Neuronal stem cell (in vitro differentiated cells): ENCODE data around the gene PARD3B.

Experiments
- DNase-seq: peaks from one replicate; pipeline ENCODE4 v3.0.0-alpha.2; 2013; ENCODE audit warnings: low spot score
- H2AFZ ChIP-seq: one replicate; pipeline ENCODE4 v1.6.1; 2013; ENCODE audit warnings: mild to moderate bottlenecking, low read length, inconsistent platforms
- H2AK5ac ChIP-seq: 2 replicates; pipeline ENCODE4 v1.6.1; 2013; ENCODE audit warnings: low read depth, mild to moderate bottlenecking, inconsistent platforms, low read length, moderate library complexity, mixed read lengths
- H2BK120ac ChIP-seq: 2 replicates; pipeline ENCODE4 v1.6.1; 2013; ENCODE audit warnings: low read depth, mild to moderate bottlenecking, inconsistent platforms, low read length, moderate library complexity, mixed read lengths
- H2BK12ac ChIP-seq: one replicate; pipeline ENCODE4 v1.6.1; 2013; ENCODE audit warnings: low read length, inconsistent platforms
- H2BK15ac ChIP-seq: 2 replicates; pipeline ENCODE4 v1.6.1; 2013; ENCODE audit warnings: mild to moderate bottlenecking, low read length, inconsistent platforms, mixed read lengths
- H2BK5ac ChIP-seq: one replicate; pipeline ENCODE4 v1.6.1; 2013; ENCODE audit warnings: inconsistent platforms, mild to moderate bottlenecking, low read length, moderate library complexity
- H3K14ac ChIP-seq: one replicate; pipeline ENCODE4 v1.6.1; 2013; ENCODE audit warnings: low read length, inconsistent platforms
- H3K18ac ChIP-seq: 2 replicates; pipeline ENCODE4 v1.6.1; 2013; ENCODE audit warnings: low read length, inconsistent platforms
- H3K23ac ChIP-seq: 2 replicates; pipeline ENCODE4 v1.6.1; 2013; ENCODE audit warnings: low read depth, mild to moderate bottlenecking, mixed read lengths, low read length, inconsistent platforms; ENCODE audit not compliant: poor library complexity
- H3K27ac ChIP-seq: replicated peaks from 3 replicates; pipeline ENCODE4 v1.5.1; 2013; ENCODE audit warnings: low read length, inconsistent platforms
- H3K27me3 ChIP-seq, 3 experiments: 2 replicates each; pipeline ENCODE4 v1.6.1; 2013; ENCODE audit warnings: low read length in 3 of 3, mild to moderate bottlenecking in 2 of 3, inconsistent platforms in 1 of 3, low read depth in 1 of 3, mixed read lengths in 1 of 3, moderate library complexity in 1 of 3; ENCODE audit not compliant: control insufficient read depth in 3 of 3, insufficient read depth in 3 of 3
- H3K36me3 ChIP-seq, 2 donors: replicated peaks in 1 of 2; 2 replicates each; pipeline ENCODE4 v1.6.1; 2013; ENCODE audit warnings: low read length in 2 of 2; ENCODE audit not compliant: control insufficient read depth in 2 of 2, insufficient read depth in 2 of 2
- H3K4ac ChIP-seq: 2 replicates; pipeline ENCODE4 v1.6.1; 2013; ENCODE audit warnings: inconsistent platforms, mild to moderate bottlenecking, low read length, moderate library complexity
- H3K4me1 ChIP-seq, 2 donors: 1 replicate in 1 of 2; 2 replicates in 1 of 2; pipeline ENCODE4 v1.6.1; 2013; ENCODE audit warnings: low read length in 2 of 2, low read depth in 1 of 2; ENCODE audit not compliant: control insufficient read depth in 2 of 2, insufficient read depth in 1 of 2
- H3K4me2 ChIP-seq: one replicate; pipeline ENCODE4 v1.6.1; 2013; ENCODE audit warnings: mild to moderate bottlenecking, low read length, inconsistent platforms; ENCODE audit not compliant: insufficient read depth, poor library complexity, severe bottlenecking
- H3K4me3 ChIP-seq, 2 donors: 2 replicates each; pipeline ENCODE4 v1.5.1; 2013; ENCODE audit warnings: low read length in 2 of 2, mild to moderate bottlenecking in 2 of 2, inconsistent platforms in 1 of 2, moderate library complexity in 1 of 2
- H3K79me1 ChIP-seq: one replicate; pipeline ENCODE4 v1.6.1; 2013; ENCODE audit warnings: low read depth, mild to moderate bottlenecking, inconsistent platforms, low read length, moderate library complexity
- H3K9ac ChIP-seq: one replicate; pipeline ENCODE4 v1.6.1; 2013; ENCODE audit warnings: mild to moderate bottlenecking, low read depth, low read length, inconsistent platforms; ENCODE audit not compliant: poor library complexity
- H3K9me3 ChIP-seq, 2 donors: replicated peaks in 1 of 2; 2 replicates each; pipeline versions ENCODE3 to v1.6.1; 2013; ENCODE audit warnings: low read length in 2 of 2, mild to moderate bottlenecking in 2 of 2, inconsistent platforms in 1 of 2, low read depth in 1 of 2, mixed read lengths in 1 of 2, moderate library complexity in 1 of 2; ENCODE audit not compliant: control insufficient read depth in 2 of 2, insufficient read depth in 1 of 2
- H4K8ac ChIP-seq: one replicate; pipeline ENCODE4 v1.6.1; 2013; ENCODE audit warnings: low read depth, mild to moderate bottlenecking, inconsistent platforms, low read length, moderate library complexity
- H4K91ac ChIP-seq: one replicate; pipeline ENCODE4 v1.6.1; 2013; ENCODE audit warnings: low read length, low read depth, mild to moderate bottlenecking, inconsistent platforms; ENCODE audit not compliant: poor library complexity
- WGBS, 2 donors: extraction: QIAGEN DNeasy Blood & Tissue Kit; methylation state at CpG; one replicate each; pipeline ENCODE4 v1.1.7; 2013; ENCODE audit warnings: missing lambda C conversion rate in 2 of 2, mixed read lengths in 1 of 2; ENCODE audit not compliant: insufficient read length in 2 of 2, insufficient replicate concordance in 1 of 2; ENCODE audit errors: extremely low coverage in 2 of 2; 5-methylcytosine and 5-hydroxymethylcytosine counted together

PARD3B gene

DNA sequence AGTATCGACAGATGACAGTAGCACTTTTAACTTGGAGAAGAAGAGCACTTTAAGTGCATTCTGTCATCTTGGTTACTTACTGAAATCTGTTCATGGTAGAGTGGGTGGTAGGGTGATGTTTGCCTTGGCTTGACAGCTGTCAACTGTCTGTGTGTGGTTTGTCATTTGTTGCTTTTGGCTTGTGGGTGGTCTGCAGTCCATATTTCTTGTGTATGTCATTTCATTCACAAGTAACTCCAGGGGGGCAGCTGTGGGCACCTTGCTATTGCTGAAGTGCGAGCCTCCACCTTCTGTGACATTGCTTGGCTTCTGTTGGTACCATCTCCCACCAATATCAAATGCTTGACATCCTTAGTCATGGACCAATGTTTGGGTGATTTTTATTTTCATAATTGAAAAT lies 825.5 kb downstream of the PARD3B start:
- H3K4me3 ChIP-seq, result no peak overlapping the region
- no CpG with 5 or more reads among the region's 2 CpGs for WGBS, 2 donors
- H3K27me3 ChIP-seq, result no peaks in the 10 kb centered on the region
- H3K4me2 ChIP-seq, result no peak overlapping the region
- no peak overlapping the region for H4K8ac ChIP-seq
- H3K36me3 ChIP-seq, result no peaks in the 10 kb centered on the region
- no peak overlapping the region for H3K27ac ChIP-seq
- no peak overlapping the region for H3K4ac ChIP-seq
- H2AFZ ChIP-seq, result no peak overlapping the region
- H3K9ac ChIP-seq, result no peak overlapping the region
- DNase-seq, result no peak
- H3K9me3 ChIP-seq, result peaks cover 0 to 9% of the 10 kb centered on the region in 2 donors
- no peak overlapping the region for H2BK120ac ChIP-seq
- peaks cover 0 to 3% of the 10 kb centered on the region in 2 donors for H3K4me1 ChIP-seq
- no peak overlapping the region for H2AK5ac ChIP-seq
- H2BK5ac ChIP-seq, result no peak overlapping the region
- H3K79me1 ChIP-seq, result no peaks in the 10 kb centered on the region
- no peak overlapping the region for H2BK15ac ChIP-seq
- no peak overlapping the region for H3K23ac ChIP-seq
- H2BK12ac ChIP-seq, result no peak overlapping the region
- no peak overlapping the region for H3K14ac ChIP-seq
- H4K91ac ChIP-seq, result no peak overlapping the region
- H3K18ac ChIP-seq, result no peak overlapping the region

DNA sequence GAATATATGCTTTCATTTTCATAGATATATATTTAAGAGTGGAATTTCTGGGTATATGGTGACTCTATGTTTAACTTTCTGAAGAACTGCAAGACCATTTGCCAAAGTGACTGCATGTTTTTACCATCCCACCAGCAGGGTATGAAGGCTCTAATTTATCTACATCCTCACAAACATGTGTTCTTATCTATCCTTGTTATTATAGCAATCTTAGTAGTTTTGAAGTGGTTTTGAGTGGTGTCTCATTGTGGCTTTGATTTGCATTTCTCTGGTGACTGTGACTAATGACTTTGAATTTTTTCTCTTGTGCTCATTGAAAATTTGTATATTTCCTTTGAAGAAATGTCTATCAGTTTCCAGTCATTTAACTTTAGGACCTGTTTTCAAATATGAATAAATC lies 826.9 kb downstream of the PARD3B start:
- no peak overlapping the region for H3K23ac ChIP-seq
- H2AK5ac ChIP-seq, result no peak overlapping the region
- H2BK15ac ChIP-seq, result no peak overlapping the region
- H3K4me3 ChIP-seq, result no peak overlapping the region
- H3K4ac ChIP-seq, result no peak overlapping the region
- H3K9me3 ChIP-seq, result peaks cover 1 to 9% of the 10 kb centered on the region in 2 donors
- H3K14ac ChIP-seq, result no peak overlapping the region
- no peak overlapping the region for H3K4me2 ChIP-seq
- no peak overlapping the region for H4K91ac ChIP-seq
- no peak overlapping the region for H3K9ac ChIP-seq
- no peak overlapping the region for H2BK12ac ChIP-seq
- H2BK120ac ChIP-seq, result no peak overlapping the region
- H3K27me3 ChIP-seq, result no peaks in the 10 kb centered on the region
- H4K8ac ChIP-seq, result no peak overlapping the region
- no peak overlapping the region for H2AFZ ChIP-seq
- no peak overlapping the region for H3K27ac ChIP-seq
- H3K4me1 ChIP-seq, result peaks cover 0 to 5% of the 10 kb centered on the region in 2 donors
- no peak overlapping the region for H3K18ac ChIP-seq
- H3K36me3 ChIP-seq, result no peaks in the 10 kb centered on the region
- DNase-seq, result no peak
- no peak overlapping the region for H2BK5ac ChIP-seq
- no peaks in the 10 kb centered on the region for H3K79me1 ChIP-seq

- no CpG with 5 or more reads among the region's 9 CpGs for WGBS, 2 donors
- H3K4ac ChIP-seq, result no peak overlapping the region
Measured at GRCh38 chr2:205375461-205376448, 830.5 kb downstream of the PARD3B start.

GRCh38 chr2:205377324-205377723 lies 832.0 kb downstream of the PARD3B start:
- Histone ChIP-seq H4K8ac (no peak overlapping the region), H4K91ac (no peak overlapping the region), H3K4ac (no peak overlapping the region), H2BK120ac (no peak overlapping the region), H3K4me2 (no peak overlapping the region), H2BK5ac (no peak overlapping the region), H3K27me3 (no peaks in the 10 kb centered on the region), H2BK15ac (no peak overlapping the region), H2BK12ac (no peak overlapping the region), H3K14ac (no peak overlapping the region), H3K23ac (no peak overlapping the region), H3K4me3 (no peak overlapping the region), H3K9ac (no peak overlapping the region), H2AK5ac (no peak overlapping the region), H3K27ac (no peak overlapping the region), H3K18ac (no peak overlapping the region), H3K9me3 (peaks cover 1 to 3% of the 10 kb centered on the region in 2 donors), H3K4me1 (peaks cover 0 to 8% of the 10 kb centered on the region in 2 donors), H3K79me1 (no peaks in the 10 kb centered on the region), H3K36me3 (no peaks in the 10 kb centered on the region), H2AFZ (no peak overlapping the region)
- no peak for DNase-seq

More at GRCh38 chr2:205375461-205376448, 830.5 kb downstream of the PARD3B start:
- no peak overlapping the region for H2AK5ac ChIP-seq
- no peak for DNase-seq
- no peak overlapping the region for H3K23ac ChIP-seq
- H3K79me1 ChIP-seq, result no peaks in the 10 kb centered on the region
- H2AFZ ChIP-seq, result no peak overlapping the region
- H2BK120ac ChIP-seq, result no peak overlapping the region
- H4K8ac ChIP-seq, result no peak overlapping the region
- no peak overlapping the region for H2BK5ac ChIP-seq
- no peaks in the 10 kb centered on the region for H3K27me3 ChIP-seq
- H3K18ac ChIP-seq, result no peak overlapping the region
- H3K14ac ChIP-seq, result no peak overlapping the region
- no peak overlapping the region for H4K91ac ChIP-seq
- peaks cover 1 to 9% of the 10 kb centered on the region in 2 donors for H3K9me3 ChIP-seq
- no peak overlapping the region for H2BK15ac ChIP-seq
- no peak overlapping the region for H3K4me2 ChIP-seq
- peak overlapping the region in 1 of 2 donors; percentile 18 for H3K4me3 ChIP-seq
- H3K27ac ChIP-seq, result no peak overlapping the region
- no peaks in the 10 kb centered on the region for H3K36me3 ChIP-seq
- H3K9ac ChIP-seq, result no peak overlapping the region
- no peak overlapping the region for H2BK12ac ChIP-seq
- peaks cover 0 to 8% of the 10 kb centered on the region in 2 donors for H3K4me1 ChIP-seq
